ENCODE measurements around the gene SIPA1L3. TPM values are rescaled to one million over a fixed set of nuclear protein-coding genes. Genes with fewer than 3 reads are reported as not detected.

Gene SIPA1L3
- total RNA-seq, 2 donors from 2014 or later, result 10.9 to 20.5 TPM

- H3K36me3 Mint-ChIP-seq, result peaks cover 11 to 12% of the 10 kb centered on the region in 2 donors
- ATAC-seq, result no peak
- no peak for DNase-seq (ENCODE audit: low spot score in 2 of 2)
- H3K9me3 Mint-ChIP-seq, result peaks cover 0 to 8% of the 10 kb centered on the region in 2 donors
- H3K27ac Mint-ChIP-seq, result no peak overlapping the region
Observed at GRCh38 chr19:38193445-38193844, 286.4 kb downstream of the SIPA1L3 start.

DNA sequence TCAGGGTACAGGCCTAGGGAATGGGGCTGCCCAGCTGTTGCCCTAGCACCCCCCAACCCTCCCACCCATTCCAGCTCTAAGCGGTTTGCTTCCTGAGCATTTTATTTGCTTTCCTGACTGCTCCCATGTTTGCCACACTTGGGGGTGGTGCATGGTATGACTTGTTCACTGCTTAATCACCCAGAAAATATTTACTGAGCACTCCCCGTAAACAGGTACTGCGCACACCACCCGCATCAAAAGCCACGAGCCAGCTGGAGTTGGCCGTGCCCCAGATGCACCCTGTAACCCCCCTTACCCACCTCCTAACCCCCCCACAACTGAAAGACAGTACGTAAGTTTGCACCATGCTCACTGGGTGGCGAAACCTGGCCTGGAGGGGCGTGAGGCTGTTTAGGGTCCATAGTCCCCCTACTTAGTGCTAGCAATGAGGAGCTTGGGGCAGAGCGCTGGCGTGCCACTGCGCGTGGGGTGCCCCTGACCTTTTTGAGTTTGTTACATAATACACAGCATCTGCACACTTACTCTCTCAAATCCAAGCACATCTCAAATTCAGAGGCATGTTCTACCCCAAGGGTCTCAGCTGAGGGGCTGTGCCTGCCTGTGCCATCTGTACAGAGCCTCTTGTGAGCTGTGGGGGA, 287.2 kb downstream of the SIPA1L3 start:
- H3K27ac Mint-ChIP-seq, result no peak overlapping the region
- peaks cover 0 to 8% of the 10 kb centered on the region in 2 donors for H3K9me3 Mint-ChIP-seq
- H3K36me3 Mint-ChIP-seq, result peaks cover 11 to 12% of the 10 kb centered on the region in 2 donors
- ATAC-seq (no peak), DNase-seq (ENCODE audit: low spot score in 2 of 2) (no peak)

GRCh38 chr19:38195237-38195636, 288.2 kb downstream of the SIPA1L3 start:
- ATAC-seq (no peak), DNase-seq (ENCODE audit: low spot score in 2 of 2) (no peak)
- Mint-ChIP-seq H3K36me3 (peaks cover 11 to 12% of the 10 kb centered on the region in 2 donors), H3K9me3 (peaks cover 0 to 8% of the 10 kb centered on the region in 2 donors), H3K27ac (peak overlapping the region in 1 of 2 donors; percentile 43)

GRCh38 chr19:38196245-38196837, 289.3 kb downstream of the SIPA1L3 start:
- peaks cover 11 to 12% of the 10 kb centered on the region in 2 donors for H3K36me3 Mint-ChIP-seq
- ATAC-seq (no peak), DNase-seq (ENCODE audit: low spot score in 2 of 2) (no peak)
- peak overlapping the region; percentile 54 to 94 for H3K27ac Mint-ChIP-seq
- H3K9me3 Mint-ChIP-seq, result peaks cover 0 to 8% of the 10 kb centered on the region in 2 donors

DNA sequence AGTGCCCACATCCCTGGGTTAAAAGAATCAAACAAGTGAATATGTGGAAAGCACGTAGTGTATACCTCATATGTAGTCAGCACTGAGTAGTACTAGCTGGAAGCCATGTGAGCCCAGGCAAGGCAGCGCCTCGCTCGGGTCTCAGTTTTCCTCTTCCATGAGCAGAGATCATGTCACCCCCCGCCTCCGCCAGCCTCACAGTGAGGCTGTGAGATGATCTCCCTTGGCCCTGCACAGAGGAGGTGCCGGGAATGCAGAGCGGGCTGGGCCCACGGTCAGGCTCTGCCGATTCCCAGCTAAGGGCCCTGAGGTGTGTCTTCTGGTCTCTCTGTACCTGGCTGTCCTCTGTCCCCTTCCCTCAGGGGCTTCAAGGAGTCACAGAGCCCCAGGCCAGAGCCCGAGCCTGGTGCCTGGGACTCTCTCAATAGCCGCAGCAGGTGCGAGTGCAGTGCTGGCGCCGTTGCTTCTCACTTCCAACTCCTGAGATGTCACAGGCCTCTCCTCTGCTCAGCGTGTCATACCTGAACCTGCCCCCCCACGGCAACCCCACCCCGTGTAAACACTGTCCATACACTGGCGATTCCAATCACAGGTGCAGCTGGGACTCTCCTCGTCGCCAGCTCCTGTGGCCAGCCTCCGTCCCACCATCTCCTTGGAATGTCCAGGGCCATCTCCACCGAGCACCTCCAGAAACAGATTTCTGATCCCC, 290.1 kb downstream of the SIPA1L3 start:
- H3K27ac Mint-ChIP-seq, result peak overlapping the region in 1 of 2 donors; percentile 54
- no peak for DNase-seq (ENCODE audit: low spot score in 2 of 2)
- peaks cover 0 to 8% of the 10 kb centered on the region in 2 donors for H3K9me3 Mint-ChIP-seq
- H3K36me3 Mint-ChIP-seq, result peaks cover 11 to 12% of the 10 kb centered on the region in 2 donors
- no peak for ATAC-seq

DNA sequence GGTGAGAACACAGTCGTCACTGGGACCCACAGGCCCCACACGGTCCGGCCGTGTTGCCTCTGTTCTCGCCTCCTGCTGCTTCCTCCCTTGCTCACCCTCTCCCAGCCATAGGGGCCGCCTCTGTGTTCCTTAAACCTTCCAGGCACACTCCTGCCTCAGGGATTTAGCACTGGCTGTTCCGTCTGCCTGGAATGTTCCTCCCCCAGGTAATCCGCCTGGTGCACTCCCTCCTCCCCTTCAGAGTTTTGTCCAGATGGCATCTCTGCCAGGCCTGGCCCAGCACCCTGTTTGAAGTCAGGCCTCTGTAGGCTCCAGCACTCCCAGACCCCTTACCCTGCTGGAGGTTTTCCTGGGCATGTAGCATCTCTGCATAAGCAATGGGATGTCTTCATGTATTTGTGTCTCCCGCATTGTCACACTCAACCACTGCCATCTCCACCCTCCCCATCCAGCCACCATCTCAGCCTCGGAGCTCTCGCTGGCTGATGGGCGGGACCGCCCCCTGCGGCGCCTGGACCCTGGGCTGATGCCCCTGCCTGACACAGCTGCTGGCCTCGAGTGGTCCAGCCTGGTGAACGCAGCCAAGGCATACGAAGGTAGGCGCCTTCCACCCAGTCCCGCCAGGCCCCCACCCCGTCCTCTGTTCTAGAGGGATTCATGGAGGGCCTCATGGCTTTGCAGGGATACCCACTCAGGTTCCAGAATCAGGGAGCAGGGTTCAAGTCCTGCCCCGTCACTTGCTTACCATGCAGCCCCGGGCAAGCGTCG, 291.1 kb downstream of the SIPA1L3 start:
- no peak for DNase-seq (ENCODE audit: low spot score in 2 of 2)
- ATAC-seq, result no peak
- Mint-ChIP-seq H3K27ac (peak overlapping the region in 1 of 2 donors; percentile 17), H3K36me3 (peaks cover 11 to 17% of the 10 kb centered on the region in 2 donors), H3K9me3 (peaks cover 0 to 8% of the 10 kb centered on the region in 2 donors)

- peaks cover 0 to 8% of the 10 kb centered on the region in 2 donors for H3K9me3 Mint-ChIP-seq
- no peak for ATAC-seq
- H3K27ac Mint-ChIP-seq, result no peak overlapping the region
- no peak for DNase-seq (ENCODE audit: low spot score in 2 of 2)
- peaks cover 11 to 17% of the 10 kb centered on the region in 2 donors for H3K36me3 Mint-ChIP-seq
Observed at GRCh38 chr19:38199340-38199739, 292.3 kb downstream of the SIPA1L3 start.

GRCh38 chr19:38201731-38202130, 294.7 kb downstream of the SIPA1L3 start:
- H3K9me3 Mint-ChIP-seq, result no peaks in the 10 kb centered on the region
- H3K36me3 Mint-ChIP-seq, result peaks cover 0 to 5% of the 10 kb centered on the region in 2 donors
- DNase-seq (ENCODE audit: low spot score in 2 of 2), result no peak
- no peak overlapping the region for H3K27ac Mint-ChIP-seq
- ATAC-seq, result no peak

DNA sequence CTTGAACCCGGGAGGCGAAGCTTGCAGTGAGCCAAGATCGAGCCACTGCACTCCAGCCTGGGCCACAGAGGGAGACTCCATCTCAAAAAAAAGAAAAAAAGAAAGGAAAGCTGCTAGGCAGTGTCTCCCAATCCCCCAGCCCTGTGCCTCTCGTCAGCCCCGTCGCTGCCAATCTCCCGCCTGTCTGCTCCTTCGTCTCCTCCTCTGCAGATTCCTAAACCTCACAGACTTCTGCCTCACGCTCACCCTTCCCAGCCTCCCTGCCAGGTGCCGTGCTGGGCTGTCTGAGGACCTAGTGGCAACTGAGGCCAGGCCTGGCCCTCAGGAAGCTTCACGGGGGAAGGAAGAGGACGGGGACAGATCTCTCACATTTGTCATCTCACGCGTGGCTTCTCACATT, 295.5 kb downstream of the SIPA1L3 start:
- Mint-ChIP-seq H3K36me3 (peaks cover 0 to 5% of the 10 kb centered on the region in 2 donors), H3K27ac (no peak overlapping the region), H3K9me3 (no peaks in the 10 kb centered on the region)
- no peak for ATAC-seq
- DNase-seq (ENCODE audit: low spot score in 2 of 2), result no peak

GRCh38 chr19:38203197-38203596, 296.2 kb downstream of the SIPA1L3 start:
- Mint-ChIP-seq H3K36me3 (peaks cover 0 to 5% of the 10 kb centered on the region in 2 donors), H3K9me3 (no peaks in the 10 kb centered on the region), H3K27ac (no peak overlapping the region)
- DNase-seq (ENCODE audit: low spot score in 2 of 2), result no peak
- no peak for ATAC-seq

DNA sequence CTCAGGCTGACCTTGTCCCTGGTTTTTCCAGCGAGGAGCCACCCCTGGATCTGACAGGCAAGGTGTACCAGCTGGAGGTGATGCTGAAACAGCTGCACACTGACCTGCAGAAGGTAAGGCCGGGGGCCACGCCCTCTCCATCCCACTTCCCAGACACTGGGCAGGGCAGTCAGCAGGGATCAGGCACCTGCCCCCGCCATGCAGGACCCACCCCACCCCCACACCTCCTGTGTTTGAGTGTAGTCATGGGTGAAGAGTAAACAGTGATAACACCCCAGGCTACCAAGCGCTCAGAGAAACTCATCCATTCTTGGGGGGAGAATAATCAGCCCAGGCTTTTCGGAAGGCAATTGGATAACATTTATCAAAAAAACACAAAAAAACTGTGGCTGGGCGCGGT, 297.1 kb downstream of the SIPA1L3 start:
- ATAC-seq (no peak), DNase-seq (ENCODE audit: low spot score in 2 of 2) (no peak)
- H3K9me3 Mint-ChIP-seq, result no peaks in the 10 kb centered on the region
- H3K27ac Mint-ChIP-seq, result no peak overlapping the region
- H3K36me3 Mint-ChIP-seq, result peaks cover 0 to 5% of the 10 kb centered on the region in 2 donors

- H3K27ac Mint-ChIP-seq, result no peak overlapping the region
- DNase-seq (ENCODE audit: low spot score in 2 of 2), result no peak
- no peaks in the 10 kb centered on the region for H3K9me3 Mint-ChIP-seq
- ATAC-seq, result no peak
- H3K36me3 Mint-ChIP-seq, result peaks cover 0 to 8% of the 10 kb centered on the region in 2 donors
Observed at GRCh38 chr19:38204728-38205127, 297.7 kb downstream of the SIPA1L3 start.

GRCh38 chr19:38206006-38206745, 299.2 kb downstream of the SIPA1L3 start:
- ATAC-seq (no peak), DNase-seq (ENCODE audit: low spot score in 2 of 2) (no peak)
- H3K36me3 Mint-ChIP-seq, result peaks cover 0 to 15% of the 10 kb centered on the region in 2 donors
- no peak overlapping the region for H3K27ac Mint-ChIP-seq
- no peaks in the 10 kb centered on the region for H3K9me3 Mint-ChIP-seq

GRCh38 chr19:38206928-38207327, 299.9 kb downstream of the SIPA1L3 start:
- peaks cover 0 to 15% of the 10 kb centered on the region in 2 donors for H3K36me3 Mint-ChIP-seq
- ATAC-seq, result no peak
- no peak overlapping the region for H3K27ac Mint-ChIP-seq
- H3K9me3 Mint-ChIP-seq, result no peaks in the 10 kb centered on the region
- DNase-seq (ENCODE audit: low spot score in 2 of 2), result no peak

DNA sequence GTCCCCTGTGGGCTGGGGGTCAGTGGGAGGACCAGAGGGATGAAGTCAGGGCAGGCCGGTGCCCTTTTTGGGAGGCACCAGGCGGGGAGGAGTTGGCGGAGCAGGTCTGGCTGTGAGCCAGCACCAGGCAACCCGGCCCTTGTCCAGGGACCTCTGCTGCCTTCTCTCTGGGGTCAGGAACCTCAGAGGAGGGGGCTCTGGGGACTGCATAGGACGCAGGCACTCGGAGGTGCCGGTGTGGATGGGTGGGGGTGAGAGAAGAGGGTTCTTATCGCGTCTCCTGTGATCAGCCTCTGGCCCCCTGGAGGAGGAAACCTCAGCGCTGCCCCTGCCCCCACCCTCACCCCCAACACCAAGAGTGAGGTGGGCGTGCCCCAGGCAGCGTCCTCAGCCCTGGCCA, 300.5 kb downstream of the SIPA1L3 start:
- H3K9me3 Mint-ChIP-seq, result no peaks in the 10 kb centered on the region
- no peak for ATAC-seq

DNA sequence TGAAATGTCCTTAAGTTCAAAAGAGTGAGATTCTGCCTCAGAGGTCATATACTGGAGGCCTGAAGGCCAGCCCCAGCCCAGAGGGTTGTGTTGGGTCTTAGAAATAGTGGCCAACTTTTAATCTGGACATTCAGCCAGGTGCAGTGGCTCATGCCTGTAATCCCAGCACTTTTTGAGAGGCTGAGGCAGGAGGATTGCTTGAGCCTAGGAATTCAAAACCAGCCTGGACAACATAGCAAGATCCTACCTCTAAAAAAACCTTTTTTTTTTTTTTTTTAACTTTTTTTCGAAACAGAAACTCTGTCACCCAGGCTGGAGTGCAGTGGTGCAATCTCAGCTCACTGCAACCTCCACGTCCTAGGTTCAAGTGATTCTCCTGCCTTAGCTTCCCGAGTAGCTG, 301.6 kb downstream of the SIPA1L3 start:
- ATAC-seq (no peak), DNase-seq (ENCODE audit: low spot score in 2 of 2) (no peak)
- Mint-ChIP-seq H3K36me3 (peaks cover 0 to 10% of the 10 kb centered on the region in 2 donors), H3K9me3 (no peaks in the 10 kb centered on the region), H3K27ac (no peak overlapping the region)

More for the DNA sequence above, 300.5 kb downstream of the SIPA1L3 start:
- H3K27ac Mint-ChIP-seq, result no peak overlapping the region
- peaks cover 0 to 15% of the 10 kb centered on the region in 2 donors for H3K36me3 Mint-ChIP-seq
- DNase-seq (ENCODE audit: low spot score in 2 of 2), result no peak
